Fibroblast of gingiva (primary cell): Measurements from ENCODE around the gene TULP4.

Experiments used
- DNase-seq: peaks from one replicate; pipeline ENCODE4 v3.0.0-alpha.2; 2011; ENCODE audit warnings: low read depth

TULP4 gene

DNA sequence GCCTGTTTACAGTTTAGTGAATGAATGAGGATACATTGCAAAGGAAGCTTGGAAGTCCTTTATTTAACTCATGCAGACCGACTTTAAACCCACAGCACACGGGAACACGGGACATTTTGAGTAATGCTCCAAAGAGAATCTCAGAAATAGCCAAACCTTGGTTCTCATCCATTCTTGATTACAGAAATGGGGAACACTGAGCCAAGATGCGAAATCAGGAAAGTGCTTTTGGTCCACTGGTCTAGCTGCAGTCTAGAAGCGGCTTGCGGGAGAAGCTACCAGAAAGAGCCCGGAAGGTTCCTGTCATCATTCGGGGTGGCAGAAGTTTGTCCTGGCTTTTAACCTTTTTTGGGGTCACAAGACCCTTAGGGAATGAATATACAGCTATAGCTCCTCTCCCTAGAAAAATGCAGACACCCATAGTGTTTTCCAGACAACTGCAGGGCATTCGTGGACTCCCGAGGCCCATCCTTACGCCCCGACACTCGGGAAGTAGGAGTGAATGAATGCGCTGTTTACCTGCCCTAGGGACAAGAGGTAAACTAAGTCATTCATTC, 247.2 kb downstream of the TULP4 start:
- DNase-seq = no peak

DNA sequence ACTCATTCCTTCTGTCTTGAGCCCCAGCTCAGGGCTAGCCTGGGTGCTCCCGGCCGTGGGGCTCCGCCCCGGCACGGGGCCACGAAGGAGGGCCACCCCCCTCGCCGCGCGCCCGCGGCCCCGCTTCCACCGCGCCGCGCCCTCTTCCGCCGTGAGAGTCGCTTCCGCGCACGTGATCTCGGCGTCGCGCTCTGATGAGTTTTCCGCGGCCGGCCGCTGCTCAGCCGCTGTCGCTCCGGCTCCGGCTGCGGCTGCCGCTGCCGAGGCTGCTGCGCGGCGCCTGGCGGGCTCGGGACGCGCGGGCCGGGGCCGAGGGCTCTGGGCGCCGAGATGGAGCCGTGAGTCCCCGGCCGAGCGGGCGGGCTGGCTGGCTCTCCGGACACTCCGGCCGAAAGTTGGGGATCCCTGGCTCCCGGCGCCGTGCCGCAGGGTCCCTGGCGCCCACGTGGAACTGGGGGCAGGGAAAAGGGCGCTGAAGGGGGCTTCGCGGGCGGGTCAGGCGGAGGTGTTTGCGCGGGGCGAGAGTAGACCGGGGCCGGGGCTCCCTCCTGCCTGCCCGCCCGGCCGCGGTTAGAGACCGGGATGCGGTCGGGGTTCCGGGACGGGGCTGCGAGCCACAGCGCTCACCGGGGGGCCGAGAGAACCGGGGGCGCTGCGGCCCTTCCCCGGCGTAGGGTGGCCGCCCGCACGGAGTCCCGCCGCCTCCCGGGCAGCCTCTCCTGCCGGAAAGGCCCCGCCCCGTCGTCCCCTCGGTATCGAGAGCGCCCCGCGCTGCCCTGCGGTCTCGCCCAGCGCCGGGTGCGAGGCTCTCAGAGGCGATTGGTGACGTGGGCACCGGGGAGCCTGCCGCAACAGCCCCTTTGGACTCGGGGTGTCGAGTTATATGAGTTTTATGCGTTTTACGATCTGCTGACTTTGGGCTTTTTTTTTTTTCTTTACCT, 247.9 kb downstream of the TULP4 start, which contains the start of gene TMEM181:
TSS of gene TMEM181 (plus strand) at position 197 of the 941 bp plus-strand sequence. CDS start at position 331, 134 bp downstream.
- peak; percentile 83 for DNase-seq

- no peak for DNase-seq
Measured at GRCh38 chr6:158560836-158561320, 248.6 kb downstream of the TULP4 start.
